Coronary artery (tissue), 2 donors: ENCODE results near the gene USF3.

Experiments used
- DNase-seq: peaks from one replicate; pipeline ENCODE4 v3.0.0-alpha.2; 2017; ENCODE audit warnings: low spot score
- H3K27ac ChIP-seq, 2 donors: fragments of 200-600 bp; sonication (generic); one replicate each; pipeline ENCODE4 v1.5.1; 2016 to 2019
- H3K4me3 ChIP-seq: fragments of 200-600 bp; sonication (generic); 2 replicates; pipeline ENCODE4 v1.5.1; 2016; ENCODE audit warnings: mild to moderate bottlenecking, moderate library complexity
- TF ChIP-seq, protein P1 (sequence below): fragments of 200-600 bp; sonication (generic); IDR thresholded peaks from one replicate; pipeline ENCODE4 v1.5.1; 2019; ENCODE audit warnings: antibody characterized with exemption

USF3 gene

DNA sequence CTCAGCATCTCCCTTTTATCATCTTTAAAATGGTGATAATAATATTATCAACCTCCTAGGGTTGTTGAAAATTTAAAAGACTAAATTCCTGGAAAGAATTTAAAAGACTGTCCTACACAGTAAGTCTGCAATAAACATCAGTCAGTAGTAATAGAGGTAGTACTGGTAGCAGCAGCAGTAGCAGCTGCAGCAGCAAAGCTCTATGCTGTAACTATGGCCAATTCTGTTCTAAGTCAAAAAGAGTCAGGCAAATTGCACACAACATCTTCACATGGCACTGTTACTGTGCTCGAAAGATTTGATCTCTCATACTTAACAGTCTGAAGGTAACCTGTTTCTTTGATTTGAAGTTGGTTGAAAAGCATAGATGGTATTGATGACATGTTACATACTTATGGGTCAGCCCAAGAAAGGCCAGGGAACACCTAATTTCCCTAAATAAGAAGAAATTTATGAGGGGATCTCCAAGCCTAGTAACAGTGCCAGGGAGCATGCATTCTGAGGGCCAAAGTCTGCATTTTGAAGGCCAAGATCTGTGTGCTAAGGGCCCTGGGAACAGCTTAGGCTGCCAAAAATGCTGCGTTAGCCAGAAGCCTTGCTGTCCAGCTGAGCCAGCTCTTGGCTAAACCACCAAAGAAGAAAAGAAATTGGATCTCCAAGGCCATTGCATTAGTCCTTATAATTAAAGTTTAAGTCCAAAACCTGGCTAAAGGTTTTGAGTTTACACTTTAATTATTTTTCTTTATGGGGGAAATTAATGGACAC is 95.8 kb downstream of the USF3 start:
- no peak for DNase-seq
- TF ChIP-seq, protein P1, sequence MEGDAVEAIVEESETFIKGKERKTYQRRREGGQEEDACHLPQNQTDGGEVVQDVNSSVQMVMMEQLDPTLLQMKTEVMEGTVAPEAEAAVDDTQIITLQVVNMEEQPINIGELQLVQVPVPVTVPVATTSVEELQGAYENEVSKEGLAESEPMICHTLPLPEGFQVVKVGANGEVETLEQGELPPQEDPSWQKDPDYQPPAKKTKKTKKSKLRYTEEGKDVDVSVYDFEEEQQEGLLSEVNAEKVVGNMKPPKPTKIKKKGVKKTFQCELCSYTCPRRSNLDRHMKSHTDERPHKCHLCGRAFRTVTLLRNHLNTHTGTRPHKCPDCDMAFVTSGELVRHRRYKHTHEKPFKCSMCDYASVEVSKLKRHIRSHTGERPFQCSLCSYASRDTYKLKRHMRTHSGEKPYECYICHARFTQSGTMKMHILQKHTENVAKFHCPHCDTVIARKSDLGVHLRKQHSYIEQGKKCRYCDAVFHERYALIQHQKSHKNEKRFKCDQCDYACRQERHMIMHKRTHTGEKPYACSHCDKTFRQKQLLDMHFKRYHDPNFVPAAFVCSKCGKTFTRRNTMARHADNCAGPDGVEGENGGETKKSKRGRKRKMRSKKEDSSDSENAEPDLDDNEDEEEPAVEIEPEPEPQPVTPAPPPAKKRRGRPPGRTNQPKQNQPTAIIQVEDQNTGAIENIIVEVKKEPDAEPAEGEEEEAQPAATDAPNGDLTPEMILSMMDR: no peak
- Histone ChIP-seq H3K27ac (no peak overlapping the region), H3K4me3 (no peak overlapping the region)
